Measurements from ENCODE around the gene IGSF1.
"Not testable (repeated sequence)": the region's sequence is repeated elsewhere in the genome, so short reads cannot be mapped to it uniquely, and the experiment has no call there.

The IGSF1 gene

GRCh38 chrX:131262738-131263679, 26.1 kb downstream of the IGSF1 start:
- peak; percentile 3 for DNase-seq (ENCODE audit: low read depth)
- H3K4me3 ChIP-seq (ENCODE audit: low read length) = no peak overlapping the region
- no peak for TF ChIP-seq CTCF (IDR thresholded peaks at IDR 0.05; ENCODE audit: insufficient read depth, low read depth, low read length, missing control alignments)

GRCh38 chrX:131262200-131262599, 26.9 kb downstream of the IGSF1 start:
- no peak overlapping the region for H3K4me3 ChIP-seq (ENCODE audit: low read length)
- no peak for TF ChIP-seq CTCF (IDR thresholded peaks at IDR 0.05; ENCODE audit: insufficient read depth, low read depth, low read length, missing control alignments)
- no peak for DNase-seq (ENCODE audit: low read depth)

GRCh38 chrX:131257367-131257766, 31.7 kb downstream of the IGSF1 start:
- H3K4me3 ChIP-seq (ENCODE audit: low read length) = no peak overlapping the region
- DNase-seq (ENCODE audit: low read depth) = no peak
- TF ChIP-seq CTCF (IDR thresholded peaks at IDR 0.05; ENCODE audit: insufficient read depth, low read depth, low read length, missing control alignments) = no peak

- DNase-seq (ENCODE audit: low read depth); H3K4me3 ChIP-seq (ENCODE audit: low read length): not testable (repeated sequence)
These were observed 37.9 kb downstream of the IGSF1 start for GRCh38 chrX:131250984-131251738.

GRCh38 chrX:131239057-131239456, 50.0 kb downstream of the IGSF1 start:
- DNase-seq (ENCODE audit: low read depth) = no peak
- no peak for TF ChIP-seq CTCF (IDR thresholded peaks at IDR 0.05; ENCODE audit: insufficient read depth, low read depth, low read length, missing control alignments)
- H3K4me3 ChIP-seq (ENCODE audit: low read length) = no peak overlapping the region

- no peak for DNase-seq (ENCODE audit: low read depth)
- no peak for TF ChIP-seq CTCF (IDR thresholded peaks at IDR 0.05; ENCODE audit: insufficient read depth, low read depth, low read length, missing control alignments)
- no peak overlapping the region for H3K4me3 ChIP-seq (ENCODE audit: low read length)
These were observed 51.7 kb downstream of the IGSF1 start for GRCh38 chrX:131237363-131237762.

GRCh38 chrX:131235768-131236545, 53.1 kb downstream of the IGSF1 start:
- H3K4me3 ChIP-seq (ENCODE audit: low read length) = no peak overlapping the region
- no peak for DNase-seq (ENCODE audit: low read depth)
- no peak for TF ChIP-seq CTCF (IDR thresholded peaks at IDR 0.05; ENCODE audit: insufficient read depth, low read depth, low read length, missing control alignments)
